DND-41 (cell line): ENCODE data around the gene PPFIBP1.

Experiments
- ATAC-seq: fragments of 200-7000 bp; cut with Tn5 transposase; 3 replicates; pipeline ENCODE4 v1.9.1; 2021; ENCODE audit warnings: low read depth; ENCODE audit not compliant: insufficient read depth
- DNase-seq: peaks from one replicate; pipeline ENCODE4 v3.0.0-alpha.2; 2020
- H2AFZ ChIP-seq: 2 replicates; pipeline ENCODE4 v1.6.0; 2012; ENCODE audit warnings: low read depth, low read length
- H3K27ac ChIP-seq: 2 replicates; pipeline ENCODE4 v1.5.1; 2012; ENCODE audit warnings: low read length, inconsistent platforms
- H3K27me3 ChIP-seq: fragments of 200-600 bp; sonication (generic); 2 replicates; pipeline ENCODE4 v1.6.0; 2012; ENCODE audit warnings: low read length, mild to moderate bottlenecking, inconsistent platforms; ENCODE audit not compliant: insufficient read depth, poor library complexity
- H3K36me3 ChIP-seq: 2 replicates; pipeline ENCODE4 v1.5.1; 2012; ENCODE audit warnings: low read length, inconsistent platforms; ENCODE audit not compliant: insufficient read depth
- H3K4me1 ChIP-seq: 2 replicates; pipeline ENCODE4 v1.5.1; 2012; ENCODE audit warnings: mild to moderate bottlenecking, low read length; ENCODE audit not compliant: insufficient read depth
- H3K4me2 ChIP-seq: 2 replicates; pipeline ENCODE4 v1.6.0; 2012; ENCODE audit warnings: mild to moderate bottlenecking, moderate library complexity, low read length, inconsistent platforms; ENCODE audit not compliant: insufficient read depth
- H3K4me3 ChIP-seq, 2 experiments: fragments of 200-600 bp in 1 of 2; shearing (Covaris generic) in 1 of 2; 2 replicates each; pipeline ENCODE4 v1.5.1; 2012 to 2016; ENCODE audit warnings: inconsistent platforms in 2 of 2, low read length in 2 of 2, mild to moderate bottlenecking in 2 of 2, low read depth in 1 of 2, moderate library complexity in 1 of 2
- H3K79me2 ChIP-seq: 2 replicates; pipeline ENCODE4 v1.6.0; 2012; ENCODE audit warnings: low read length, inconsistent platforms; ENCODE audit not compliant: insufficient read depth
- H3K9ac ChIP-seq: 2 replicates; pipeline ENCODE4 v1.6.0; 2012; ENCODE audit warnings: low read depth, mild to moderate bottlenecking, inconsistent platforms, low read length, moderate library complexity
- H3K9me3 ChIP-seq: 2 replicates; pipeline ENCODE4 v1.5.1; 2012; ENCODE audit warnings: low read length, moderate library complexity, mild to moderate bottlenecking, inconsistent platforms; ENCODE audit not compliant: insufficient read depth, severe bottlenecking
- H4K20me1 ChIP-seq: 2 replicates; pipeline ENCODE4 v1.6.0; 2012; ENCODE audit warnings: low read length; ENCODE audit not compliant: insufficient read depth
- EZH2 ChIP-seq: IDR thresholded peaks from 3 replicates; pipeline ENCODE4 v1.6.1; 2012; ENCODE audit warnings: borderline replicate concordance, low read depth, mild to moderate bottlenecking, moderate library complexity, low read length, inconsistent platforms; ENCODE audit not compliant: severe bottlenecking
- TF ChIP-seq, protein P1 (sequence below): IDR thresholded peaks from 2 replicates; pipeline ENCODE4 v1.5.1; 2012; ENCODE audit warnings: borderline replicate concordance, low read length, moderate library complexity, mild to moderate bottlenecking; ENCODE audit not compliant: poor library complexity, severe bottlenecking; ENCODE audit errors: extremely low read depth

The PPFIBP1 gene

DNA sequence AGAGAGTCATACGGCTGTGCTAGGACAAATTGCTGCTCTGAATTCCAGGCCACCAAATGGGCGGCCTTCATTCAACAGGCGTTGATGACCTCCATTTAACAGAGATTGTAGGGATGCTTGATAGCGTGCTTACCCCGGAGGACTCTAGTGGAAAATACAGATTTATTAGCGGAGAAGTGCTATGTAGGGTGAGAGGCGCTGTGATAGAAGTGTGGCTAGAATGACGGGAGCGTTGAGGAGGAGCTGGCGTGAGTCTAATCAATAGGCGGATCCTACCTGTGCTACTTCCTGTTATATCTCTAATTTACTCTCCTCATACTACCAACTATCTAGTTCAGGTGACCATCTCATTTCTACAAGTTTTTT lies 187.3 kb downstream of the PPFIBP1 start:
- peak overlapping the region; percentile 84 for H3K9ac ChIP-seq
- no peaks in the 10 kb centered on the region for H3K27me3 ChIP-seq
- H3K4me3 ChIP-seq = peak overlapping the region; percentile 73 to 84
- peaks cover 33% of the 10 kb centered on the region for H3K4me1 ChIP-seq
- TF ChIP-seq EZH2 = no peak
- TF ChIP-seq, protein P1, sequence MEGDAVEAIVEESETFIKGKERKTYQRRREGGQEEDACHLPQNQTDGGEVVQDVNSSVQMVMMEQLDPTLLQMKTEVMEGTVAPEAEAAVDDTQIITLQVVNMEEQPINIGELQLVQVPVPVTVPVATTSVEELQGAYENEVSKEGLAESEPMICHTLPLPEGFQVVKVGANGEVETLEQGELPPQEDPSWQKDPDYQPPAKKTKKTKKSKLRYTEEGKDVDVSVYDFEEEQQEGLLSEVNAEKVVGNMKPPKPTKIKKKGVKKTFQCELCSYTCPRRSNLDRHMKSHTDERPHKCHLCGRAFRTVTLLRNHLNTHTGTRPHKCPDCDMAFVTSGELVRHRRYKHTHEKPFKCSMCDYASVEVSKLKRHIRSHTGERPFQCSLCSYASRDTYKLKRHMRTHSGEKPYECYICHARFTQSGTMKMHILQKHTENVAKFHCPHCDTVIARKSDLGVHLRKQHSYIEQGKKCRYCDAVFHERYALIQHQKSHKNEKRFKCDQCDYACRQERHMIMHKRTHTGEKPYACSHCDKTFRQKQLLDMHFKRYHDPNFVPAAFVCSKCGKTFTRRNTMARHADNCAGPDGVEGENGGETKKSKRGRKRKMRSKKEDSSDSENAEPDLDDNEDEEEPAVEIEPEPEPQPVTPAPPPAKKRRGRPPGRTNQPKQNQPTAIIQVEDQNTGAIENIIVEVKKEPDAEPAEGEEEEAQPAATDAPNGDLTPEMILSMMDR = peak; percentile 1
- H4K20me1 ChIP-seq = no peaks in the 10 kb centered on the region
- no peaks in the 10 kb centered on the region for H3K9me3 ChIP-seq
- H2AFZ ChIP-seq = peak overlapping the region; percentile 90
- 0 out of 3 replicates have a peak, but pooled peaks have one; percentile 5 for ATAC-seq
- peaks cover 32% of the 10 kb centered on the region for H3K36me3 ChIP-seq
- peak overlapping the region; percentile 91 for H3K4me2 ChIP-seq
- H3K79me2 ChIP-seq = peaks cover 52% of the 10 kb centered on the region
- peak overlapping the region; percentile 85 for H3K27ac ChIP-seq
- peak; percentile 16 for DNase-seq

DNA sequence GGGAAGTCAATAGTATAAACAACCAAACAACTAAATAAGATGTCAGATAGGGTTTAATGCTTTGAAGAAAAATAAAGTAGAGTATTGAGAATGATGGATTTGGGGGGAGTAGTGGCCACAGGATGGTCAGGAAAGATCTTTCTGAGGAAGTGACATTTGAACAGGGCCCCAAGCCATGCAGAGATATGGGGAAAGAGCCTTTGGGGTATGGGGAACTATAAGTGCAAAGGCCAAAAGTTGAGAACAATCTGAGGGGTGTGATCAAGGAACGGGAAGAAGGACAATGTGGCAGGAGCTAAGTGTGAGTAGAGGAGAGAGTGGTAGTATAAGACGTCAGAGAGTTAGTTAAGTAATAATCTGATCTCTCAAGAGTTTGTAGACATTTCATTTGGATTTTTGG lies 188.0 kb downstream of the PPFIBP1 start:
- ATAC-seq = no peak
- H3K4me2 ChIP-seq = peak overlapping the region; percentile 91
- no peak for DNase-seq
- H2AFZ ChIP-seq = no peak overlapping the region
- H3K27ac ChIP-seq = no peak overlapping the region
- no peaks in the 10 kb centered on the region for H3K27me3 ChIP-seq
- no peaks in the 10 kb centered on the region for H4K20me1 ChIP-seq
- peaks cover 52% of the 10 kb centered on the region for H3K79me2 ChIP-seq
- H3K9me3 ChIP-seq = no peaks in the 10 kb centered on the region
- H3K36me3 ChIP-seq = peaks cover 38% of the 10 kb centered on the region
- H3K4me1 ChIP-seq = peaks cover 33% of the 10 kb centered on the region
- H3K9ac ChIP-seq = peak overlapping the region; percentile 84
- no peak for TF ChIP-seq EZH2
- TF ChIP-seq, protein P1 = no peak
- peak overlapping the region; percentile 73 to 84; a peak in 3 of 4 replicates for H3K4me3 ChIP-seq

DNA sequence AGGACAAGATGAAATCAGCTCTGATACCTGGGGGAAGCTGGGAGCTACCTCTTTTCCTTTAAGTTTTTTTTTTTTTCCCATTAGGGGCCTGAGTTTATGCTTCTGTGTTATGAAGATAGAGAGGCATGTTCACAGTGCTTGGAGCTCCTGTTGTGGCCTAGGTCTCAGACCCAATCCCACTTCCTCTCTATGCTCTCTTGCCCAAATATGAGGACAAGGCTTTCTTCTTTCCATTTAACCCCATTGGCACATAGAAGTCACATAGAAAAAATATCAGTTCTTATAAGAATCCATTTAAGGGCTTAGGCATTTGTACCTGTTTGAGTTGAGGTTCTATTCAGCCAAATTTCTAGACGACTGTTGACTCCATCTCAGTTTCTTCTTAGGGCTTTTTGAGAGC lies 199.2 kb downstream of the PPFIBP1 start:
- TF ChIP-seq EZH2 = no peak
- TF ChIP-seq, protein P1 = no peak
- DNase-seq (no peak), ATAC-seq (no peak)
- Histone ChIP-seq H4K20me1 (no peaks in the 10 kb centered on the region), H3K27ac (no peak overlapping the region), H2AFZ (no peak overlapping the region), H3K4me3 (no peak overlapping the region), H3K27me3 (no peaks in the 10 kb centered on the region), H3K4me2 (no peak overlapping the region), H3K36me3 (peaks cover 73% of the 10 kb centered on the region), H3K9me3 (no peaks in the 10 kb centered on the region), H3K4me1 (no peaks in the 10 kb centered on the region), H3K79me2 (peaks cover 7% of the 10 kb centered on the region; the same call in 1 of the 2 replicates), H3K9ac (no peak overlapping the region)

DNA sequence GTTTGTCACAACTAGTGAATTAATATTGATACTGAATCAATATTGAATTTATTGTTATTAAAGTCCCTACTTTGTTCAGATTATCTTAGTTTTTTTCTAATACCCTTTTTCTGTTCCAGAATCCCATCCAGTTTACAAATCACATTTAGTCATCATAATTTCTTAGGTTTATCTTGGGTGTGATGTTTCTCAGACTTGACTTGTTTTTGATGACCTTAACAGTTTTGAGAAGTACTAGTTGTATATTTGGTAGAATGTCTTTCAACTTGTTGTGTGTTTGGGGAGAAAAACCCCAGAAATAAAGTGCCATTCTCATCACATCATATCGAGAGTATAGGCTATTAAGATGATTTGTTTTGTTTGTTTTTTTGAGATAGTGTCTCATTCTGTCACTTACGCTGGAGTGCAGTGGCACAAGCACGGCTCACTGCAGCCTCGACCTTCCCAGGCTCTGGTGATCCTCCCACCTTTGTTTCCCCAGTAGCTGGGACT lies 206.1 kb downstream of the PPFIBP1 start:
- H3K9me3 ChIP-seq = no peaks in the 10 kb centered on the region
- H3K36me3 ChIP-seq = peaks cover 62% of the 10 kb centered on the region
- no peaks in the 10 kb centered on the region for H3K4me1 ChIP-seq
- no peak overlapping the region for H2AFZ ChIP-seq
- H4K20me1 ChIP-seq = peaks cover 2% of the 10 kb centered on the region; the same call in 1 of the 2 replicates
- no peak for TF ChIP-seq EZH2
- TF ChIP-seq, protein P1 = no peak
- no peak for ATAC-seq
- H3K9ac ChIP-seq = no peak overlapping the region
- peaks cover 6% of the 10 kb centered on the region; the same call in 1 of the 2 replicates for H3K79me2 ChIP-seq
- H3K27ac ChIP-seq = no peak overlapping the region
- H3K27me3 ChIP-seq = no peaks in the 10 kb centered on the region
- H3K4me2 ChIP-seq = no peak overlapping the region
- DNase-seq = no peak
- no peak overlapping the region for H3K4me3 ChIP-seq
